Esophagus squamous epithelium (tissue), 5 donors: Measurements from ENCODE around the gene PRR14. TPM values are rescaled to one million over a fixed set of nuclear protein-coding genes. Genes with fewer than 3 reads are reported as not detected.

Experiments
- DNase-seq: peaks from one replicate; lab custom pipeline; 2025; lab: John Stamatoyannopoulos, UW
- H3K27ac ChIP-seq, 4 donors: fragments of 200-600 bp; sonication (generic); one replicate each; pipeline ENCODE4 v1.5.1; 2016 to 2019; ENCODE audit warnings: mild to moderate bottlenecking in 1 of 4
- H3K27me3 ChIP-seq, 4 donors: fragments of 200-600 bp; sonication (generic); 1 replicate in 3 of 4; 2 replicates in 1 of 4; pipeline versions ENCODE4 v1.5.1 to v1.6.0; 2017 to 2021; ENCODE audit warnings: antibody characterized with exemption in 1 of 4
- H3K36me3 ChIP-seq, 3 donors: fragments of 200-600 bp; sonication (generic); one replicate each; pipeline ENCODE4 v1.5.1; 2016 to 2019
- H3K4me1 ChIP-seq, 3 donors: fragments of 200-600 bp; sonication (generic); one replicate each; pipeline ENCODE4 v1.5.1; 2017 to 2019
- H3K4me3 ChIP-seq, 4 donors: fragments of 200-600 bp; sonication (generic); 1 replicate in 3 of 4; 2 replicates in 1 of 4; pipeline ENCODE4 v1.5.1; 2016 to 2019; ENCODE audit warnings: mild to moderate bottlenecking in 2 of 4, moderate library complexity in 1 of 4
- H3K9me3 ChIP-seq, 3 donors: fragments of 200-600 bp; sonication (generic); one replicate each; pipeline ENCODE4 v1.5.1; 2016 to 2019
- CTCF ChIP-seq, 6 experiments: fragments of 450-650 bp in 4 of 6; fragments of 200-600 bp in 2 of 6; sonication (generic) in 2 of 6; IDR thresholded peaks; one replicate each; pipeline ENCODE4 v1.5.1; 2016 to 2019; ENCODE audit warnings: antibody characterized with exemption in 6 of 6, mild to moderate bottlenecking in 4 of 6, moderate library complexity in 4 of 6
- POLR2A ChIP-seq, 4 donors: fragments of 450-650 bp; IDR thresholded peaks; one replicate each; pipeline ENCODE4 v1.6.1; 2017; ENCODE audit warnings: antibody characterized with exemption in 4 of 4, mild to moderate bottlenecking in 4 of 4, moderate library complexity in 3 of 4
- WGBS, 2 donors: methylation state at CpG; one replicate each; pipeline ENCODE4 v1.1.5; 2018; 5-methylcytosine and 5-hydroxymethylcytosine counted together
- intact Hi-C: fragments of 100-400 bp; cut with DNase I; formaldehyde crosslinking; loops from one replicate; pipeline ENCODE4 v1.15.0; 2022
- total RNA-seq, 4 donors: library from RNA; depleted of rRNA; stranded (reverse); fragments of >200 nt; gene quantifications; one replicate each; pipeline ENCODE4 v1.1.0, GENCODE V29; 2016
- donor health status: DM: yes; HTN: yes; CAD: no.

PRR14 gene
- total RNA-seq, 4 donors from 2014 or later = 16.6 to 21.8 (median 20.3) TPM

- no peak for TF ChIP-seq CTCF (IDR thresholded peaks at IDR 0.05)
- no peak for TF ChIP-seq POLR2A (IDR thresholded peaks at IDR 0.05)
Measured at GRCh38 chr16:30641378-30641982, 9.3 kb upstream of the PRR14 start.

GRCh38 chr16:30644334-30644830 lies 6.4 kb upstream of the PRR14 start:
- WGBS, 2 donors = 39 to 68% methylated on average over 2 to 4 of the region's 4 CpGs
- TF ChIP-seq CTCF (IDR thresholded peaks at IDR 0.05) = no peak
- TF ChIP-seq POLR2A (IDR thresholded peaks at IDR 0.05) = no peak
- intact Hi-C loops = loop anchor here (10.0 kb wide), 1 partner anchor 60 kb away; the partner anchor contains the start of gene ZNF785

More at GRCh38 chr16:30641378-30641982, 9.3 kb upstream of the PRR14 start:
- Histone ChIP-seq H3K27ac (no peak overlapping the region), H3K4me3 (no peak overlapping the region), H3K9me3 (no peaks in the 10 kb centered on the region), H3K27me3 (no peaks in the 10 kb centered on the region), H3K36me3 (no peaks in the 10 kb centered on the region), H3K4me1 (peaks cover 0 to 10% (median 0%) of the 10 kb centered on the region in 3 donors)
- DNase-seq = no peak
- intact Hi-C loops = loop anchor here (10.0 kb wide), 1 partner anchor 57 kb away; the partner anchor contains the start of gene ZNF785
- 83 to 97% methylated on average over 3 of the region's 3 CpGs for WGBS, 2 donors

GRCh38 chr16:30645727-30646126 lies 5.0 kb upstream of the PRR14 start:
- 50 to 58% methylated on average over 5 to 6 of the region's 6 CpGs for WGBS, 2 donors
- intact Hi-C loops = loop anchor here (10.0 kb wide), 1 partner anchor 61 kb away; the partner anchor contains the start of gene ZNF785
- Histone ChIP-seq H3K27ac (no peak overlapping the region), H3K27me3 (no peaks in the 10 kb centered on the region), H3K9me3 (no peaks in the 10 kb centered on the region), H3K36me3 (no peaks in the 10 kb centered on the region), H3K4me1 (peaks cover 0 to 9% (median 6%) of the 10 kb centered on the region in 3 donors), H3K4me3 (no peak overlapping the region)
- DNase-seq = no peak
- TF ChIP-seq CTCF (IDR thresholded peaks at IDR 0.05) (no peak), POLR2A (IDR thresholded peaks at IDR 0.05) (no peak)

More at GRCh38 chr16:30644334-30644830, 6.4 kb upstream of the PRR14 start:
- H3K27me3 ChIP-seq = no peaks in the 10 kb centered on the region
- no peak for DNase-seq
- no peak overlapping the region for H3K27ac ChIP-seq
- H3K4me1 ChIP-seq = peaks cover 0 to 1% (median 0%) of the 10 kb centered on the region in 3 donors
- no peaks in the 10 kb centered on the region for H3K36me3 ChIP-seq
- H3K9me3 ChIP-seq = no peaks in the 10 kb centered on the region
- H3K4me3 ChIP-seq = no peak overlapping the region

GRCh38 chr16:30647274-30647571 lies 3.5 kb upstream of the PRR14 start:
- no peaks in the 10 kb centered on the region for H3K27me3 ChIP-seq
- H3K27ac ChIP-seq = no peak overlapping the region
- H3K9me3 ChIP-seq = no peaks in the 10 kb centered on the region
- intact Hi-C loops = loop anchor here (10.0 kb wide), 1 partner anchor 62 kb away; the partner anchor contains the start of gene ZNF785
- peaks cover 0 to under 1% (median 0%) of the 10 kb centered on the region in 3 donors for H3K36me3 ChIP-seq
- DNase-seq = no peak
- no peak overlapping the region for H3K4me3 ChIP-seq
- TF ChIP-seq CTCF (IDR thresholded peaks at IDR 0.05) (no peak), POLR2A (IDR thresholded peaks at IDR 0.05) (no peak)
- 73 to 80% methylated on average over 1 of the region's 1 CpG for WGBS, 2 donors
- peaks cover 3 to 20% (median 12%) of the 10 kb centered on the region in 3 donors for H3K4me1 ChIP-seq

GRCh38 chr16:30649725-30650368 lies 913 bp upstream of the PRR14 start:
- H3K36me3 ChIP-seq = peaks cover 3 to 27% (median 19%) of the 10 kb centered on the region in 3 donors
- no peak for DNase-seq

More at GRCh38 chr16:30649725-30650368, 913 bp upstream of the PRR14 start:
- 47 to 92% methylated on average over 4 to 9 of the region's 22 CpGs for WGBS, 2 donors
- intact Hi-C loops = loop anchor here (10.0 kb wide), 1 partner anchor 65 kb away; the partner anchor contains the start of gene ZNF785
- no peaks in the 10 kb centered on the region for H3K27me3 ChIP-seq
- peaks cover 9 to 33% (median 17%) of the 10 kb centered on the region in 3 donors for H3K4me1 ChIP-seq
- H3K27ac ChIP-seq = peak overlapping the region; percentile 83 to 99 (median 98)
- peak overlapping the region; percentile 43 to 98 (median 88) for H3K4me3 ChIP-seq
- no peak for TF ChIP-seq POLR2A (IDR thresholded peaks at IDR 0.05)
- no peak for TF ChIP-seq CTCF (IDR thresholded peaks at IDR 0.05)
- no peaks in the 10 kb centered on the region for H3K9me3 ChIP-seq
